WTC11 (cell line): ENCODE measurements around the gene GAL3ST2. TPM values are rescaled to one million over a fixed set of nuclear protein-coding genes. Genes with fewer than 3 reads are reported as not detected.

Source experiments
- ATAC-seq: fragments of 200-7000 bp; cut with Tn5 transposase; 2 replicates; pipeline ENCODE4 v1.10.0; 2021; ENCODE audit warnings: mild to moderate bottlenecking, moderate library complexity
- CTCF ChIA-PET: fragments of 300-600 bp; sonication (Branson Sonifier 250); formaldehyde crosslinking; loops from one replicate; lab custom pipeline; 2021; ENCODE audit warnings: antibody characterized with exemption; lab: Charles Lee
- POLR2A ChIA-PET: fragments of 350-600 bp; sonication (Branson Sonifier 250); formaldehyde crosslinking; loops from one replicate; lab custom pipeline; 2021; ENCODE audit warnings: antibody characterized with exemption; lab: Charles Lee
- DNase-seq: peaks from one replicate; pipeline ENCODE4 v3.0.0; 2021; ENCODE audit warnings: low spot score
- H3K27ac Mint-ChIP-seq: 2 replicates; pipeline ENCODE4 v1.8.0; 2021; ENCODE audit warnings: mixed read lengths
- H3K27me3 Mint-ChIP-seq: 2 replicates; pipeline ENCODE4 v1.8.0; 2021; ENCODE audit warnings: low read depth, mild to moderate bottlenecking, moderate library complexity, mixed read lengths
- H3K36me3 Mint-ChIP-seq: 2 replicates; pipeline ENCODE4 v1.8.0; 2021; ENCODE audit warnings: mixed read lengths
- H3K4me1 Mint-ChIP-seq: 2 replicates; pipeline ENCODE4 v1.8.0; 2022; ENCODE audit warnings: mixed read lengths
- H3K4me3 Mint-ChIP-seq: 2 replicates; pipeline ENCODE4 v1.8.0; 2021; ENCODE audit warnings: mild to moderate bottlenecking, moderate library complexity, mixed read lengths
- H3K9me3 Mint-ChIP-seq: 2 replicates; pipeline ENCODE4 v1.8.0; 2021; ENCODE audit warnings: mixed read lengths
- CBFB ChIP-seq: sonication (generic); formaldehyde crosslinking; IDR thresholded peaks from 2 replicates; pipeline ENCODE4 v1.8.1; 2022; ENCODE audit warnings: mild to moderate bottlenecking, low read depth, missing genetic modification reagents
- E2F1 ChIP-seq: sonication (generic); formaldehyde crosslinking; IDR thresholded peaks from 2 replicates; pipeline ENCODE4 v1.8.0; 2022; ENCODE audit warnings: mild to moderate bottlenecking, missing genetic modification reagents
- E2F4 ChIP-seq: sonication (generic); formaldehyde crosslinking; IDR thresholded peaks from 2 replicates; pipeline ENCODE4 v1.8.1; 2022; ENCODE audit warnings: low read depth, mild to moderate bottlenecking, moderate library complexity, missing genetic modification reagents, borderline replicate concordance
- ERG ChIP-seq: fragments of 250-450 bp; sonication (Bioruptor Pico); IDR thresholded peaks from 2 replicates; pipeline ENCODE4 v1.8.0; 2021; ENCODE audit warnings: mild to moderate bottlenecking
- JUN ChIP-seq: sonication (generic); formaldehyde crosslinking; IDR thresholded peaks from 2 replicates; pipeline ENCODE4 v1.8.0; 2023; ENCODE audit warnings: mild to moderate bottlenecking, missing genetic modification reagents
- NR3C1 ChIP-seq: sonication (generic); formaldehyde crosslinking; conservative IDR thresholded peaks from 2 replicates; pipeline ENCODE4 v1.8.1; 2023; ENCODE audit warnings: low read depth, mild to moderate bottlenecking, missing genetic modification reagents
- SMAD3 ChIP-seq: sonication (generic); formaldehyde crosslinking; IDR thresholded peaks from 2 replicates; pipeline ENCODE4 v1.8.0; 2022; ENCODE audit warnings: missing genetic modification reagents, mild to moderate bottlenecking, borderline replicate concordance
- TCF7 ChIP-seq: sonication (generic); formaldehyde crosslinking; IDR thresholded peaks from 2 replicates; pipeline ENCODE4 v1.8.0; 2022; ENCODE audit warnings: mild to moderate bottlenecking, low read depth, missing genetic modification reagents, moderate library complexity
- ZNF121 ChIP-seq: sonication (generic); formaldehyde crosslinking; IDR thresholded peaks from 2 replicates; pipeline ENCODE4 v1.8.0; 2023; ENCODE audit warnings: missing genetic modification reagents
- ZNF263 ChIP-seq: sonication (generic); formaldehyde crosslinking; IDR thresholded peaks from 2 replicates; pipeline ENCODE4 v1.8.1; 2022; ENCODE audit warnings: low read depth, mild to moderate bottlenecking, moderate library complexity, missing genetic modification reagents
- ZNF317 ChIP-seq: sonication (generic); formaldehyde crosslinking; IDR thresholded peaks from 2 replicates; pipeline ENCODE4 v1.8.1; 2023; ENCODE audit warnings: low read depth, mild to moderate bottlenecking, moderate library complexity, missing genetic modification reagents, borderline replicate concordance
- ZNF423 ChIP-seq: fragments of 250-450 bp; sonication (Bioruptor Pico); IDR thresholded peaks from 2 replicates; pipeline ENCODE4 v2.1.2; 2022; ENCODE audit warnings: mild to moderate bottlenecking, moderate library complexity
- ZNF532 ChIP-seq: fragments of 250-450 bp; sonication (Bioruptor Pico); IDR thresholded peaks from 2 replicates; pipeline ENCODE4 v1.9.0; 2021; ENCODE audit warnings: mild to moderate bottlenecking, borderline replicate concordance
- ZNF671 ChIP-seq: fragments of 250-450 bp; sonication (Bioruptor Pico); IDR thresholded peaks from 2 replicates; pipeline ENCODE4 v1.8.0; 2021; ENCODE audit warnings: mild to moderate bottlenecking
- total RNA-seq: library from RNA; stranded (reverse); gene quantifications from 3 replicates; pipeline ENCODE4 v1.2.3, GENCODE V29; 2021
- TF ChIP-seq, protein P1 (sequence below): sonication (generic); formaldehyde crosslinking; IDR thresholded peaks from 2 replicates; pipeline ENCODE4 v1.8.0; 2023; ENCODE audit warnings: mild to moderate bottlenecking, missing genetic modification reagents
- TF ChIP-seq, protein P2 (sequence below): sonication (generic); formaldehyde crosslinking; IDR thresholded peaks from 2 replicates; pipeline ENCODE4 v1.8.1; 2022; ENCODE audit warnings: mild to moderate bottlenecking, moderate library complexity, missing genetic modification reagents
- TF ChIP-seq, protein P3 (sequence below): fragments of 250-450 bp; sonication (Bioruptor Pico); IDR thresholded peaks from 2 replicates; pipeline ENCODE4 v2.1.2; 2022; ENCODE audit warnings: mild to moderate bottlenecking, moderate library complexity

GAL3ST2 gene
- total RNA-seq, 1 experiment from 2014 or later = 0.98 TPM

- TF ChIP-seq, protein P1, sequence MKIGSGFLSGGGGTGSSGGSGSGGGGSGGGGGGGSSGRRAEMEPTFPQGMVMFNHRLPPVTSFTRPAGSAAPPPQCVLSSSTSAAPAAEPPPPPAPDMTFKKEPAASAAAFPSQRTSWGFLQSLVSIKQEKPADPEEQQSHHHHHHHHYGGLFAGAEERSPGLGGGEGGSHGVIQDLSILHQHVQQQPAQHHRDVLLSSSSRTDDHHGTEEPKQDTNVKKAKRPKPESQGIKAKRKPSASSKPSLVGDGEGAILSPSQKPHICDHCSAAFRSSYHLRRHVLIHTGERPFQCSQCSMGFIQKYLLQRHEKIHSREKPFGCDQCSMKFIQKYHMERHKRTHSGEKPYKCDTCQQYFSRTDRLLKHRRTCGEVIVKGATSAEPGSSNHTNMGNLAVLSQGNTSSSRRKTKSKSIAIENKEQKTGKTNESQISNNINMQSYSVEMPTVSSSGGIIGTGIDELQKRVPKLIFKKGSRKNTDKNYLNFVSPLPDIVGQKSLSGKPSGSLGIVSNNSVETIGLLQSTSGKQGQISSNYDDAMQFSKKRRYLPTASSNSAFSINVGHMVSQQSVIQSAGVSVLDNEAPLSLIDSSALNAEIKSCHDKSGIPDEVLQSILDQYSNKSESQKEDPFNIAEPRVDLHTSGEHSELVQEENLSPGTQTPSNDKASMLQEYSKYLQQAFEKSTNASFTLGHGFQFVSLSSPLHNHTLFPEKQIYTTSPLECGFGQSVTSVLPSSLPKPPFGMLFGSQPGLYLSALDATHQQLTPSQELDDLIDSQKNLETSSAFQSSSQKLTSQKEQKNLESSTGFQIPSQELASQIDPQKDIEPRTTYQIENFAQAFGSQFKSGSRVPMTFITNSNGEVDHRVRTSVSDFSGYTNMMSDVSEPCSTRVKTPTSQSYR (CRISPR knock-in tag) = no peak
- TF ChIP-seq ZNF423 = 0 out of 2 replicates have a peak, but pooled peaks have one; percentile 22
- TF ChIP-seq, all 79 proteins: peak for 3
These were observed 67.6 kb downstream of the GAL3ST2 start (continued) for GRCh38 chr2:241844066-241844728.

- no peak overlapping the region for H3K27ac Mint-ChIP-seq
- no peaks in the 10 kb centered on the region for H3K36me3 Mint-ChIP-seq
- ATAC-seq (no peak), DNase-seq (no peak)
- H3K9me3 Mint-ChIP-seq = no peaks in the 10 kb centered on the region
- ChIA-PET POLR2A (interaction anchor here (0.7 kb wide), 1 partner anchor 12 kb away, joined by 8 read pairs; no protein-coding TSS in a partner anchor), CTCF (interaction anchor here (0.7 to 1.3 kb wide), 2 partner anchors 21 to 31 kb away, joined by 3 to 4 read pairs; no protein-coding TSS in a partner anchor)
- H3K27me3 Mint-ChIP-seq = peaks cover 38% of the 10 kb centered on the region
- H3K4me1 Mint-ChIP-seq = peaks cover 19% of the 10 kb centered on the region
- peak overlapping the region; percentile 69 for H3K4me3 Mint-ChIP-seq
- TF ChIP-seq ZNF423 (no peak), SMAD3 (CRISPR knock-in tag) (no peak), CBFB (no peak), ZNF671 (no peak), NR3C1 (CRISPR knock-in tag) (no peak), ZNF121 (CRISPR knock-in tag) (no peak)
- TF ChIP-seq, protein P2, sequence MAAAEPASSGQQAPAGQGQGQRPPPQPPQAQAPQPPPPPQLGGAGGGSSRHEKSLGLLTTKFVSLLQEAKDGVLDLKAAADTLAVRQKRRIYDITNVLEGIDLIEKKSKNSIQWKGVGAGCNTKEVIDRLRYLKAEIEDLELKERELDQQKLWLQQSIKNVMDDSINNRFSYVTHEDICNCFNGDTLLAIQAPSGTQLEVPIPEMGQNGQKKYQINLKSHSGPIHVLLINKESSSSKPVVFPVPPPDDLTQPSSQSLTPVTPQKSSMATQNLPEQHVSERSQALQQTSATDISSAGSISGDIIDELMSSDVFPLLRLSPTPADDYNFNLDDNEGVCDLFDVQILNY = no peak
These were observed 68.4 kb downstream of the GAL3ST2 start for GRCh38 chr2:241844831-241845578.

DNA sequence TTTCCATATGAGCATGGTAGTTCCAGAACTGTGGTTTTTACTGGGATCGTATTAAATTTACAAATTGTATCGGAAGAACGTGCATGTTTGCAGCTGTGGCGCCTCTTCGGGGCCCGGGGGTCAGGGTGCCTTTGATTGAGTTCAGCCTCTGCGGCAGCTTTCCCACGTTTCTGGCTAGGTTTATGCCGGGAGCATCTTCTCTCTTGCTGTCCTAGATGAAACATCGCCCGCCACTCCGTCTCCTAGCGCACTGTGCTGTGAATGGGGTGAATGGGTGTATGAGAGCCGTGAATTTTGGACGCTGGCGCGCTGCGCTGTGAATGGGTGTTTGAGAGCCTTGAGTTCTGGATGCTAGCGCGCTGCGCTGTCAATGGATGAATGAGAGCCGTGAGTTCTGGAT lies 69.8 kb downstream of the GAL3ST2 start:
- ChIA-PET CTCF (no interaction called here), POLR2A (no interaction called here)
- H3K36me3 Mint-ChIP-seq = no peaks in the 10 kb centered on the region
- H3K27me3 Mint-ChIP-seq = peaks cover 37% of the 10 kb centered on the region
- peaks cover 15% of the 10 kb centered on the region for H3K4me1 Mint-ChIP-seq
- ATAC-seq (no peak), DNase-seq (no peak)
- no peaks in the 10 kb centered on the region for H3K9me3 Mint-ChIP-seq
- no peak overlapping the region for H3K27ac Mint-ChIP-seq
- no peak overlapping the region for H3K4me3 Mint-ChIP-seq
- no peak for TF ChIP-seq ZNF317 (CRISPR knock-in tag)
- no peak for TF ChIP-seq E2F1
- no peak for TF ChIP-seq JUN (CRISPR knock-in tag)
- no peak for TF ChIP-seq SMAD3 (CRISPR knock-in tag)
- no peak for TF ChIP-seq E2F4 (CRISPR knock-in tag)
- TF ChIP-seq ZNF423 = no peak
- TF ChIP-seq ZNF121 (CRISPR knock-in tag) = no peak
- no peak for TF ChIP-seq ZNF263 (CRISPR knock-in tag)
- TF ChIP-seq ZNF532 (CRISPR knock-in tag) = no peak
- TF ChIP-seq TCF7 (CRISPR knock-in tag) = no peak
- TF ChIP-seq, protein P3, sequence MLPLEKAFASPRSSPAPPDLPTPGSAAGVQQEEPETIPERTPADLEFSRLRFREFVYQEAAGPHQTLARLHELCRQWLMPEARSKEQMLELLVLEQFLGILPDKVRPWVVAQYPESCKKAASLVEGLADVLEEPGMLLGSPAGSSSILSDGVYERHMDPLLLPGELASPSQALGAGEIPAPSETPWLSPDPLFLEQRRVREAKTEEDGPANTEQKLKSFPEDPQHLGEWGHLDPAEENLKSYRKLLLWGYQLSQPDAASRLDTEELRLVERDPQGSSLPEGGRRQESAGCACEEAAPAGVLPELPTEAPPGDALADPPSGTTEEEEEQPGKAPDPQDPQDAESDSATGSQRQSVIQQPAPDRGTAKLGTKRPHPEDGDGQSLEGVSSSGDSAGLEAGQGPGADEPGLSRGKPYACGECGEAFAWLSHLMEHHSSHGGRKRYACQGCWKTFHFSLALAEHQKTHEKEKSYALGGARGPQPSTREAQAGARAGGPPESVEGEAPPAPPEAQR (CRISPR knock-in tag) = no peak
- TF ChIP-seq NR3C1 (CRISPR knock-in tag) = no peak
- no peak for TF ChIP-seq ERG (CRISPR knock-in tag)
